HCT116 (cell line): ENCODE data around the gene NFE2L2.

Experiments
- POLR2A ChIP-seq: IDR thresholded peaks from 2 replicates; pipeline ENCODE4 v1.7.0; 2011; ENCODE audit warnings: borderline replicate concordance; ENCODE audit not compliant: insufficient read depth, insufficient read length; ENCODE audit errors: extremely low read depth
- ZFX ChIP-seq: fragments of 450-650 bp; IDR thresholded peaks from 2 replicates; pipeline ENCODE4 v1.6.1; 2017
- TF ChIP-seq, protein P1 (sequence below), 3 experiments: fragments of 200-600 bp in 1 of 3; sonication (generic) in 1 of 3; IDR thresholded peaks in 2 of 3; conservative IDR thresholded peaks in 1 of 3; 2 replicates each; pipeline ENCODE4 v1.5.1; 2012 to 2017; ENCODE audit warnings: low read depth in 2 of 3, low read length in 2 of 3, antibody characterized with exemption in 1 of 3, borderline replicate concordance in 1 of 3, control low read depth in 1 of 3, mild to moderate bottlenecking in 1 of 3, mixed read lengths in 1 of 3, mixed run types in 1 of 3, moderate library complexity in 1 of 3; ENCODE audit not compliant: insufficient read depth in 1 of 3

DNA sequence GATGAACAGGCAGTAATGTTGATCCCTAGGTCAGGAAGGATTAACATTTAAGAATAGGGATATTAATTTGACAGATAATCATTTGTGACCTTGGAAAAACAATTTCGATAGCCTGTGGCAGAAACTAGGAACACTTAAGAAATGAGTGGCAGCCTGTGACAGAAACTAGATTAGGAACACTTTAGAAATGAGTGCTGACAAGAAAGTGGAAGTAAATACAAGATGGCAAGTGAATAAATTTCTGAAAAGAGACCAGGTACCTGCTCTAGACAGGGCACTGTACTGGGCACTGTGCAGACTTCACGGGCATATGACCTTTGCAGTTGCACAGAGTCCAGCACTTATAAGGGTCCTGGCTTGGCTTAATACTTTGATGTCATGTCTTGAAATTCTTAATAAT is 57.4 kb downstream of the NFE2L2 start:
- TF ChIP-seq, protein P1, sequence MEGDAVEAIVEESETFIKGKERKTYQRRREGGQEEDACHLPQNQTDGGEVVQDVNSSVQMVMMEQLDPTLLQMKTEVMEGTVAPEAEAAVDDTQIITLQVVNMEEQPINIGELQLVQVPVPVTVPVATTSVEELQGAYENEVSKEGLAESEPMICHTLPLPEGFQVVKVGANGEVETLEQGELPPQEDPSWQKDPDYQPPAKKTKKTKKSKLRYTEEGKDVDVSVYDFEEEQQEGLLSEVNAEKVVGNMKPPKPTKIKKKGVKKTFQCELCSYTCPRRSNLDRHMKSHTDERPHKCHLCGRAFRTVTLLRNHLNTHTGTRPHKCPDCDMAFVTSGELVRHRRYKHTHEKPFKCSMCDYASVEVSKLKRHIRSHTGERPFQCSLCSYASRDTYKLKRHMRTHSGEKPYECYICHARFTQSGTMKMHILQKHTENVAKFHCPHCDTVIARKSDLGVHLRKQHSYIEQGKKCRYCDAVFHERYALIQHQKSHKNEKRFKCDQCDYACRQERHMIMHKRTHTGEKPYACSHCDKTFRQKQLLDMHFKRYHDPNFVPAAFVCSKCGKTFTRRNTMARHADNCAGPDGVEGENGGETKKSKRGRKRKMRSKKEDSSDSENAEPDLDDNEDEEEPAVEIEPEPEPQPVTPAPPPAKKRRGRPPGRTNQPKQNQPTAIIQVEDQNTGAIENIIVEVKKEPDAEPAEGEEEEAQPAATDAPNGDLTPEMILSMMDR (IDR thresholded peaks at IDR 0.05 in 2 of 3, conservative IDR thresholded peaks at IDR 0.05 in 1 of 3; ENCODE audit: borderline replicate concordance in 1 of 3, insufficient read depth in 1 of 3, low read depth in 2 of 3, low read length in 2 of 3): no peak
- TF ChIP-seq POLR2A (no peak), ZFX (no peak)
